HG02678 (cell line): ENCODE measurements around the gene MYO15B.

Experiments
- ATAC-seq: cut with Tn5 transposase; IDR thresholded peaks from one replicate; pipeline ENCODE4 v1.9.1; 2021; ENCODE audit warnings: mild to moderate bottlenecking, moderate library complexity; ENCODE audit not compliant: unreplicated experiment

MYO15B gene

DNA sequence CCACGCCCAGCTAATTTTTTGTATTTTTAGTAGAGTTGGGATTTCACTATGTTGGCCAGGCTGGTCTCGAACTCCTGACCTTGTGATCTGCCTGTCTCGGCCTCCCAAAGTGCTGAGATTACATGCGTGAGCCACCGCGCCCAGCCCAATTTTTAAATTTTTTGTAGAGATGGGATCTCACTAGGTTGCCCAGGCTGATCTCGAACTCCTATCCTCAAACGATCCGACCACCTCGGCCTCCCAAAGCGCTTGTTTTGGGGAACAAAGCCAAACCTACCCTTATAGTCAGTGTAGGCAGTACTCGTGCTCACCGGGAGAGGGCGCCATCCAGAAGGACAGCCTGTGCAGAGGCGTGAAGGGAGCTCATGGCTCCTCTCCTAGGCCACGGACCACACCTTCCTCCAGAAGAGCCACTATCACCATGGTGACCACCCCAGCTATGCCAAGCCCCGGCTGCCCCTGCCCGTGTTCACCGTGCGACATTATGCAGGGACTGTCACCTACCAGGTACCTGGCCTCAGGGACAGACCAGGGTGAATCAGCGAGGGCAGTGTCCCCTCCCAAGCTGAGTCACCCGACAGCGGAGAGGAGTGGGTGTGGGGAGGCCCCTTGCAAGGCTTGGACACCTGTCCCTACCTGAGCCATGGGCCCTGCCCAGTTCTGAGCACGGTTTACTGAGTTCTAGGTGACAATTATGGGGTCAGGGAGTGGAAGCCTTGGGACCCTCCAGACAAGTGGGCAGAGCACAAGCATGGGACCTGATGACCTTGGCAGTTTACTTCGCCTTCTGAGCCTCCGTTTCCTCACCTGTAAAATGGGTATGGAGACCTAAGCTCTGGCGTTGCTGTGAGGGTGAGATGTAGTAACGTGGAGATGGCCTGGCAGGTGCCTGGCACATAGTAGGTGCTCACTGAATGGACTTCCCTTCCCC, 13.7 kb downstream of the MYO15B start:
- no peak for ATAC-seq

- no peak for ATAC-seq
These were observed 15.0 kb downstream of the MYO15B start for GRCh38 chr17:75602644-75603043.

- ATAC-seq, result no peak
These were observed 15.5 kb downstream of the MYO15B start for GRCh38 chr17:75603123-75603522.

- ATAC-seq, result no peak
These were observed 16.6 kb downstream of the MYO15B start for GRCh38 chr17:75604034-75604695.

- ATAC-seq, result no peak
These were observed 18.2 kb downstream of the MYO15B start for GRCh38 chr17:75605790-75606189.

DNA sequence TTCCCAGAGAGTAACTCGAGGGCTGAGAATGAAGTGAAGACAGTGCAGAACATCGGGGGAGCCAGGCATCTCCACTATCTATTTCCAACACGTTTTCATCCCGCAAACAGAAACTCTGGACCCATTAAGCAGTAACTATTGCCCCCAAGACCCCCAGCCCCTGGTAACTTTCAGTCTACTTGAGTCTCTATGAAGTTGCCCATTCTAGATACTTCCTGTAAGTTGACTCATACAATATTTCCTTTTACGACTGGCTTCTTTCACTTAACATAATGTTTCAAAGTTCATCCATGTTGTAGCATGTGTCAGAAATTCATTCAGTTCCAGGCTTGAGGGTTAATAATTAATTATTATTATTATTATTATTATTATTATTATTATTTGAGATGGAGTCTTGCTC, 19.5 kb downstream of the MYO15B start:
- no peak for ATAC-seq

- ATAC-seq, result no peak
These were observed 22.7 kb downstream of the MYO15B start for GRCh38 chr17:75610103-75610984.

DNA sequence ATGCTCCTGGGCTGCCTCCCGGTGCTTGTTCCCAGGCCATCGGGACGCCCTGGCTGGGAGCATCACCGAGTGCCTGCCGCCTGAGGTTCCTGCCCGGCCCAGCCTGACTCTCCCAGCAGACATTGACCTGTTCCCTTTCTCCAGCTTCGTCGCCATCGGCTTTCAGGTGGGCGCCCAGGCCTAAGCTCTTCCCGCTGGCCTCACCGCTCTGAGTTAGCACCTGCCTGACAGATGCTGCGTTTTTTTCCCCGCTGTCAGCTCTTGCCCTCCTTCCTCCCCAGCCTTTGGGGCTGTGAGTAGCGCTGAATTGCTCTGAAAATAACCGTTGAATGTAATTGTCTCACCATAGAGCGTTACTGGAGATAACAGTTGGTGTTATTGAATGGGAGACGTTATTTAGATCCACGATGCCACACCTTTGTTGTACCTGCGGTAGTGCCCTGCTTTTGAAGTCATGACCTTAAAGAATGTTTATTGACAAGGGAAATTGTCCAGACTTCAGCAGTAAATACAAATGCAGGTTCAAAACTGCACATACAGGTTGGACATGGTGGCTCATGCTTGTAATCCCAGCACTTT, 24.3 kb downstream of the MYO15B start:
- no peak for ATAC-seq

DNA sequence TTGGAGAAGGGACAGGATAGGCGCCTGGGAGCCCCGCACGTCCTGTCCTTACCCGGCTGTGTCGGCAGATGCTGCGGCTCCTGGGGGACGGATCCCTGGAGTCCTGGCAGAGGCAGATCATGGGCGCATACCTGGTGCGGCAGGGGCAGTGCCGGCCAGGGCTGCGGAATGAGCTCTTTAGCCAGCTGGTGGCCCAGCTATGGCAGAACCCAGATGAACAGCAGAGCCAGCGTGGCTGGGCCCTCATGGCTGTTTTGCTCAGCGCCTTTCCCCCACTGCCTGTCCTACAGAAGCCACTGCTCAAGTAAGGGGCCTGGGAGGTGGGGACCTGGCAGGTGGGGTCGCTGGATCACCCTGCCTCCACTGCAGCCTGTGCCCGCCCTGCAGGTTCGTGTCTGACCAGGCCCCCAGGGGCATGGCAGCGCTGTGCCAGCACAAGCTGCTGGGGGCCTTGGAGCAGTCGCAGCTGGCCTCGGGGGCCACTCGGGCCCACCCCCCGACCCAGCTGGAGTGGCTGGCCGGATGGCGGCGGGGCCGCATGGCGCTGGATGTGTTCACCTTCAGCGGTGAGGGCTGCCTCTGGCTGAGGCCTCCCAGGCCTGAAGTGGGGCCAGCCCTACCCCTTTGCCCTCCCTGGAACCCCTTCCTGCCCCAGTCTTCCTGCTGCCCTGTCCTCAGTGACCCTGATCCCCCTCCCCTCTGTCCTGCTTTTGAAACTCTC, 25.5 kb downstream of the MYO15B start:
- ATAC-seq, result no peak

- no peak for ATAC-seq
These were observed 26.4 kb downstream of the MYO15B start for GRCh38 chr17:75614006-75614405.

DNA sequence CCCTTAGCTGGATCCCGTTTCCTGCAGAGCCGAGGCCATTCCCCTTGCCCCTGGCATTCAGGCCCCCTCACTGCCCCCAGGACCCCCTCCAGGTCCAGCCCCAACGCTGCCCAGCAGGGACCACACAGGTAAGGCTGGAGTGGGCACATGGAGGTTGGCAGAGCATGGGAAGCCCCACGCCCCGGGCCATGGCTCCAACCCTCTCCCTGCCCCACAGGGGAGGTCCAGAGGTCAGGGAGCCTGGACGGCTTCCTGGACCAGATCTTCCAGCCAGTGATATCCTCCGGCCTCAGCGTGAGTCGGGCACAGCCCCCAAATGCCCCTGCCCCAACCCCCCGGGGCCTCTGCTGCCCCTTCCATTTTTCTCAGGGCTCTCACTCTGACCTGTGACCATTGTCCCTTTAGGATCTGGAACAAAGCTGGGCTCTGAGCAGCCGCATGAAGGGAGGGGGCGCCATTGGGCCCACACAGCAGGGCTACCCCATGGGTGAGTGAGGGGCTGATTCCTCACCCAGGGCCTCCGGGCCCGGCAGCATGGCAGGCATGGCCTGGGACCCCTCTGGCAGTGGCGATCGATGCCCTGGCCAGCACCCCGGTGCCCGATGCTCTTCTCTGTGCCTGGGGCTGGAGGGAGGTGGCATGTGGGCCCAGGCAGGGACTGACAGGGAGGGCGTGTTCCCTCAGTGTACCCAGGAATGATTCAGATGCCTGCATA, 27.1 kb downstream of the MYO15B start:
- no peak for ATAC-seq

GRCh38 chr17:75615301-75615700, 27.7 kb downstream of the MYO15B start:
- no peak for ATAC-seq

DNA sequence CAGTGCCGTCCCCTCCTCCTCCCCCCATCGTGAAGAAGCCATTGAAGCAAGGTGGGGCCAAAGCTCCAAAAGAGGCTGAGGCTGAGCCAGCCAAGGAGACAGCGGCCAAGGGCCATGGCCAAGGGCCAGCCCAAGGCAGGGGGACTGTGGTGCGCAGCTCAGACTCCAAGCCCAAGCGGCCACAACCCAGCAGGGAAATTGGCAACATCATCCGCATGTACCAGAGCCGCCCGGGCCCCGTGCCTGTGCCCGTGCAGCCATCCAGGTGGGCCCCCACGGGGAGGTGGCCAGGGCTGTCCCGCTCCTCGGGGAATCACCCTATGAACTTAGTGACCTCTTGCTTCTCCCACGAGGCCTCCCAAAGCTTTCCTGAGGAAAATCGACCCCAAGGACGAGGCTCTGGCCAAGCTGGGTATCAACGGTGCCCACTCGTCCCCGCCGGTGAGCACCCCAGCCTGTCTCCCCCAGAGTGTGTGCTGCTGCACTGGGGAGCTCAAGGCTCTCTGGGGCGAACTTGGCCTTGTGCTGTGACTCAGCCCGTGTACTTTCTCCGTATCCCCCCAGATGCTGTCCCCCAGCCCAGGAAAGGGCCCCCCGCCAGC, 29.0 kb downstream of the MYO15B start:
- ATAC-seq, result no peak

GRCh38 chr17:75617218-75617617, 29.6 kb downstream of the MYO15B start:
- no peak for ATAC-seq

DNA sequence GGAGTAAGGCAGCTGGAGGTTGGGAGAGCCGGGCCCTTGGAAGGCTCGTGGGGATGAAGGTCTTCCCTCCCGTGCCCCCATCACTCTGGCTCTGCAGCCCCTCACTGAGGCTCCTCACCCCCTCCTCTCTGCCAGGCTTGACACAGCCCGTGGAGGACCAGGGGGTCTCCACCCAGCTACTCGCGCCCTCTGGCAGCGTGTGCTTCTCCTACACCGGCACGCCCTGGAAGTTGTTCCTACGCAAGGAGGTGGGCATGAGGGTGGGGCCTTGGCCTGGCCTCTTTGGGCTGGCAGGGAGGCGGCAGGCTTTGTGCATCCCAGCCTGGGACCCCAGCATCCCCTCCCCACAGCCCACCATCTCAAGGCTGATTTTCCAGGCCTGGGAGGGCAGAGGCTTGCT, 30.1 kb downstream of the MYO15B start:
- no peak for ATAC-seq

- no peak for ATAC-seq
These were observed 32.2 kb downstream of the MYO15B start for GRCh38 chr17:75619506-75620431.

DNA sequence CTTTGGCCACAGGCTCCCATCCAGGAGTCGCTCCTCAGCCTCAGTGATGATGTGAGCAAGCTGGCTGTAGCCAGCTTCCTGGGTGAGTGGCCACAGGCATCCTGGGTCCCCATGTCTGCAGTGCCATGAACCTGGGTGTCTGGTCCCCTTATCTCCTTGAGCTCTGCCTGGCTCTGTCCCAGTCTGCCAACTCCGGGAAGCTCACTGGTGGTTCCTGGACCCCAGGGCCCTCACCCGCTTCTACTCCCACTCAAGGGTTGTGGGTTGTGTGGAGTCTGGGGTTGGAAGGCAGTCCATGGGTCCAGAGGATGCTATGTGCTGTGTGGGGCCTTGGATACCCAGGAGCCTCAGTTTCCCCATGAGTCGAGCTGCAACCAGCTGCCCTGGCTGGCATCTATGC, 33.9 kb downstream of the MYO15B start:
- ATAC-seq, result no peak

DNA sequence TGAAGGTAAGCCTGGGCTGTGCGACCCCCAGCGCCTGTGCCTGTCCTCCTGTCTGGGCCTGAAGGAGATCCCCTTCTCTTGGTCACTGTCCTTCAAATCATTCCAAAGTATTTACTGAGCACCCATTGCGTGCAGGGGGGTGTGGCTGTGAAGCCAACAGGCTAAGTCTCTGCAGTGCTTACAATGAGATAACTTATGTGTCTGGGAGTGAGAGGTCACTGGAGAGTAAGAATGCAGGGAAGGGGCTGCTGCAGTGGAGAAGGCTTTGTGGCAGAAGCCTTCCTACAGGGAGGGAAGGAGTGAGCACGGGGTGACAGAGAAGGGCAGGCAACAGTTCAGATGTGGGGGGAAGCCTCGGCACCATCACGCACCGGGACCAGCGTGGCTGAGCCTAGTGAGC, 34.5 kb downstream of the MYO15B start:
- ATAC-seq, result no peak
